ENCODE data around the gene KIFC1. TPM values are rescaled to one million over a fixed set of nuclear protein-coding genes. Genes with fewer than 3 reads are reported as not detected.

The KIFC1 gene
- total and polyA plus RNA-seq, 2 of the 4 experiments (the other 2 are of a cell fraction): 33.9 to 40.6 TPM

GRCh38 chr6:33427585-33428223, 36.1 kb downstream of the KIFC1 start:
- BruUV-seq (replicated peaks): no TSS peak
- H3K36me3 ChIP-seq (ENCODE audit: control insufficient read depth, insufficient read depth, low read length): peaks cover 15% of the 10 kb centered on the region
- H2AFZ ChIP-seq (replicated peaks; ENCODE audit: low read length, poor library complexity): peak overlapping the region; percentile 69
- ATAC-seq (ENCODE audit: low read depth): peak; percentile 13
- H4K20me1 ChIP-seq (ENCODE audit: insufficient read depth, low read length): peaks cover 35% of the 10 kb centered on the region
- no CpG with 5 or more reads among the region's 79 CpGs for whole genome bisulfite sequencing, 2 experiments (ENCODE audit: extremely low coverage in 2 of 2, insufficient read length in 1 of 2)
- intact Hi-C loops (cut with micrococcal nuclease) (no loop called here), dilution Hi-C loops (cut with HindIII; ENCODE audit: low sequenced_read_pairs, unreplicated experiment) (no loop called here), in situ Hi-C loops (cut with MboI; ENCODE audit: low sequenced_read_pairs) (no loop called here)
- H3K27me3 ChIP-seq (ENCODE audit: control insufficient read depth, insufficient read depth, low read length): no peaks in the 10 kb centered on the region
- ChIA-PET CTCF (no interaction called here), POLR2A (ENCODE audit: unreplicated experiment) (no interaction called here)
- H3K79me1 ChIP-seq (ENCODE audit: low read depth in 1 of 2, low read length in 2 of 2): peaks cover 33 to 92% of the 10 kb centered on the region in 2 experiments
- no peak overlapping the region for H2BK20ac ChIP-seq (ENCODE audit: low read depth, low read length)
- peak overlapping the region; percentile 72 for H3K9ac ChIP-seq (ENCODE audit: low read depth, low read length)
- peak overlapping the region; percentile 38 for H2BK5ac ChIP-seq (ENCODE audit: low read depth, low read length, poor library complexity, severe bottlenecking)
- DNase-seq: no peak
- H3K4me1 ChIP-seq (ENCODE audit: control insufficient read depth, insufficient read depth, low read length): peaks cover 38% of the 10 kb centered on the region
- H2BK15ac ChIP-seq (ENCODE audit: low read depth, low read length): no peak overlapping the region; the same call in 2 of the 3 replicates
- H3K9me1 ChIP-seq (ENCODE audit: insufficient read depth, low read length): peaks cover 36% of the 10 kb centered on the region
- no peaks in the 10 kb centered on the region for H3K9me3 ChIP-seq (ENCODE audit: control insufficient read depth, insufficient read depth, low read length)
- H2AK5ac ChIP-seq (ENCODE audit: low read depth, low read length): peak overlapping the region; percentile 96; the same call in 1 of the 2 replicates
- H3K4me3 ChIP-seq (ENCODE audit: insufficient read depth, low read depth, low read length): peak overlapping the region; percentile 94
- H2AK9ac ChIP-seq (replicated peaks; ENCODE audit: low read depth, low read length, poor library complexity): peak overlapping the region; percentile 80
- peak overlapping the region; percentile 36 for H3K4ac ChIP-seq (ENCODE audit: low read depth, low read length)
- peak overlapping the region; percentile 36; the same call in 1 of the 2 replicates for H4K91ac ChIP-seq (ENCODE audit: insufficient read depth, low read depth, low read length)
- H3K27ac ChIP-seq (ENCODE audit: insufficient read depth, low read length): peak overlapping the region; percentile 68
- TF ChIP-seq, protein P1, sequence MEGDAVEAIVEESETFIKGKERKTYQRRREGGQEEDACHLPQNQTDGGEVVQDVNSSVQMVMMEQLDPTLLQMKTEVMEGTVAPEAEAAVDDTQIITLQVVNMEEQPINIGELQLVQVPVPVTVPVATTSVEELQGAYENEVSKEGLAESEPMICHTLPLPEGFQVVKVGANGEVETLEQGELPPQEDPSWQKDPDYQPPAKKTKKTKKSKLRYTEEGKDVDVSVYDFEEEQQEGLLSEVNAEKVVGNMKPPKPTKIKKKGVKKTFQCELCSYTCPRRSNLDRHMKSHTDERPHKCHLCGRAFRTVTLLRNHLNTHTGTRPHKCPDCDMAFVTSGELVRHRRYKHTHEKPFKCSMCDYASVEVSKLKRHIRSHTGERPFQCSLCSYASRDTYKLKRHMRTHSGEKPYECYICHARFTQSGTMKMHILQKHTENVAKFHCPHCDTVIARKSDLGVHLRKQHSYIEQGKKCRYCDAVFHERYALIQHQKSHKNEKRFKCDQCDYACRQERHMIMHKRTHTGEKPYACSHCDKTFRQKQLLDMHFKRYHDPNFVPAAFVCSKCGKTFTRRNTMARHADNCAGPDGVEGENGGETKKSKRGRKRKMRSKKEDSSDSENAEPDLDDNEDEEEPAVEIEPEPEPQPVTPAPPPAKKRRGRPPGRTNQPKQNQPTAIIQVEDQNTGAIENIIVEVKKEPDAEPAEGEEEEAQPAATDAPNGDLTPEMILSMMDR (conservative IDR thresholded peaks at IDR 0.05; ENCODE audit: low read depth, low read length): no peak
- no peak for TF ChIP-seq ELK1 (IDR thresholded peaks at IDR 0.05; ENCODE audit: borderline replicate concordance, low read depth, low read length)
- TF ChIP-seq RCOR1 (IDR thresholded peaks at IDR 0.05; ENCODE audit: insufficient replicate concordance, low read length): no peak
- TF ChIP-seq MXI1 (IDR thresholded peaks at IDR 0.05; ENCODE audit: borderline replicate concordance, low read depth, low read length): peak; percentile 72; the same call in 1 of the 2 replicates
- peak; percentile 30; the same call in 1 of the 2 replicates for TF ChIP-seq BHLHE40 (IDR thresholded peaks at IDR 0.05; ENCODE audit: low read depth, low read length)
- no peak overlapping the region for H2BK120ac ChIP-seq (ENCODE audit: low read depth, low read length)
- H4K5ac ChIP-seq (ENCODE audit: low read depth, low read length): no peak overlapping the region
- H3K56ac ChIP-seq (ENCODE audit: extremely low read depth, insufficient read depth, low read length): no peak overlapping the region
- no peak overlapping the region; the same call in 1 of the 2 replicates for H3K18ac ChIP-seq (ENCODE audit: low read depth, low read length)
- peak overlapping the region; percentile 88 for H3K4me2 ChIP-seq (ENCODE audit: low read depth, low read length)
- H3K14ac ChIP-seq (replicated peaks; ENCODE audit: low read depth, low read length): peak overlapping the region; percentile 22
- peak overlapping the region; percentile 79; the same call in 1 of the 2 replicates for H3K23ac ChIP-seq (ENCODE audit: low read depth, low read length)
- H4K8ac ChIP-seq (ENCODE audit: low read depth in 2 of 2, low read length in 2 of 2): peak overlapping the region in 1 of 2 experiments; percentile 46; a peak in 1 of 4 replicates
